OCI-LY3 (cell line): ENCODE measurements around the gene SERINC5.

Source experiments
- CTCF ChIP-seq: fragments of 200-600, 300-600 bp; sonication (generic); IDR thresholded peaks from 2 replicates; pipeline ENCODE4 v1.5.1; 2014; ENCODE audit warnings: antibody characterized with exemption, low read length, low read depth
- EZH2phosphoT487 ChIP-seq: fragments of 200-600 bp; shearing (Covaris generic); IDR thresholded peaks from 2 replicates; pipeline ENCODE4 v1.6.1; 2018; ENCODE audit warnings: antibody characterized with exemption, mixed run types, low read depth

GRCh38 chr5:80092486-80093107 is 163.3 kb downstream of the SERINC5 start:
- TF ChIP-seq CTCF (no peak), EZH2phosphoT487 (no peak)
